ENCODE results near the gene MAJIN. TPM values are rescaled to one million over a fixed set of nuclear protein-coding genes. Genes with fewer than 3 reads are reported as not detected.

MAJIN gene
- total and polyA plus RNA-seq, 2 experiments from 2014 or later: not detected

- TF ChIP-seq ZNF462 (CRISPR knock-in tag; IDR thresholded peaks at IDR 0.05): no peak
- TF ChIP-seq ZNF114 (CRISPR knock-in tag; IDR thresholded peaks at IDR 0.05): no peak
These were observed 52.3 kb downstream of the MAJIN start (continued) for GRCh38 chr11:64919627-64920026.

- Histone ChIP-seq H3K36me3 (ENCODE audit: insufficient read depth) (no peaks in the 10 kb centered on the region), H4K20me1 (replicated peaks; ENCODE audit: insufficient read depth) (no peaks in the 10 kb centered on the region), H3K4me2 (peak overlapping the region; percentile 69), H3K4me1 (ENCODE audit: insufficient read depth) (peaks cover 8% of the 10 kb centered on the region), H2AFZ (peak overlapping the region; percentile 1; the same call in 1 of the 2 replicates), H3K79me2 (replicated peaks; ENCODE audit: insufficient read depth) (no peaks in the 10 kb centered on the region; the same call in 1 of the 2 replicates), H3F3A (replicated peaks; ENCODE audit: low read depth) (no peaks in the 10 kb centered on the region), H3K27me3 (ENCODE audit: insufficient read depth) (no peaks in the 10 kb centered on the region), H3K9me2 (ENCODE audit: insufficient read depth) (no peaks in the 10 kb centered on the region), H3K27ac (ENCODE audit: low read depth) (peak overlapping the region; percentile 6), H3K4me3 (peak overlapping the region; percentile 47)
- Mint-ChIP-seq H3K9me3 (no peaks in the 10 kb centered on the region), H3K4me1 (peaks cover 17% of the 10 kb centered on the region), H3K27me3 (ENCODE audit: insufficient read depth, low read depth, poor library complexity) (peaks cover 7% of the 10 kb centered on the region), H3K36me3 (ENCODE audit: low read depth) (no peaks in the 10 kb centered on the region), H3K4me3 (peak overlapping the region; percentile 91), H3K27ac (peak overlapping the region; percentile 96)
- TF ChIP-seq REST (IDR thresholded peaks at IDR 0.05; ENCODE audit: unreplicated experiment) (no peak), CTCF (conservative IDR thresholded peaks at IDR 0.05; ENCODE audit: low read depth in 2 of 2) (peak; percentile 20 to 22; a peak in 1 of 4 replicates)
- no peak for ATAC-seq
- peak; percentile 43 for DNase-seq (ENCODE audit: low spot score)
These were observed 53.9 kb downstream of the MAJIN start for GRCh38 chr11:64918017-64918416.
